Stimulated activated CD8-positive, alpha-beta memory T cell treated with anti-CD3 and anti-CD28 coated beads, Interleukin-2, amount 100 ng/mL, for 48 hours (primary cell): Measurements from ENCODE around the gene P2RX6.
"Not testable (repeated sequence)": the region's sequence is repeated elsewhere in the genome, so short reads cannot be mapped to it uniquely, and the experiment has no call there.

Experiments
- DNase-seq, 2 donors: peaks; one replicate each; pipeline ENCODE4 v3.0.0-alpha.2; 2020; ENCODE audit warnings: low read depth in 2 of 2

P2RX6 gene

GRCh38 chr22:21052715-21053459 lies 37.9 kb downstream of the P2RX6 start:
- DNase-seq, result no peak

GRCh38 chr22:21054046-21054713 lies 39.2 kb downstream of the P2RX6 start:
- DNase-seq, result no peak

- no peak for DNase-seq
Observed at GRCh38 chr22:21054714-21055563, 40.0 kb downstream of the P2RX6 start.

GRCh38 chr22:21055564-21055834 lies 40.5 kb downstream of the P2RX6 start:
- DNase-seq, result no peak

GRCh38 chr22:21055880-21056319 lies 40.9 kb downstream of the P2RX6 start:
- DNase-seq, result no peak

GRCh38 chr22:21060363-21060762 lies 45.4 kb downstream of the P2RX6 start:
- DNase-seq, result not testable (repeated sequence)

- not testable (repeated sequence) for DNase-seq
Observed at GRCh38 chr22:21061660-21062321, 46.8 kb downstream of the P2RX6 start.

GRCh38 chr22:21064425-21064824 lies 49.5 kb downstream of the P2RX6 start:
- DNase-seq, result not testable (repeated sequence)

- no peak for DNase-seq
Observed at GRCh38 chr22:21064917-21065864, 50.2 kb downstream of the P2RX6 start.

- no peak for DNase-seq
Observed at GRCh38 chr22:21067075-21067900, 52.3 kb downstream of the P2RX6 start.

- no peak for DNase-seq
Observed at GRCh38 chr22:21067901-21068680, 53.1 kb downstream of the P2RX6 start.

GRCh38 chr22:21068681-21069276 lies 53.8 kb downstream of the P2RX6 start:
- DNase-seq, result no peak

GRCh38 chr22:21069375-21069774 lies 54.4 kb downstream of the P2RX6 start:
- DNase-seq, result no peak

- DNase-seq, result no peak
Observed at GRCh38 chr22:21070690-21071615, 56.0 kb downstream of the P2RX6 start.

GRCh38 chr22:21071796-21072195 lies 56.8 kb downstream of the P2RX6 start:
- DNase-seq, result not testable (repeated sequence)

- DNase-seq, result no peak
Observed at GRCh38 chr22:21073023-21073422, 58.1 kb downstream of the P2RX6 start.

GRCh38 chr22:21073482-21073881 lies 58.5 kb downstream of the P2RX6 start:
- no peak for DNase-seq
